Mammary epithelial cell (primary cell): ENCODE results near the gene SPATA45.

Source experiments
- CTCF ChIP-seq, 2 donors: IDR thresholded peaks in 1 of 2; conservative IDR thresholded peaks in 1 of 2; 2 replicates each; pipeline ENCODE4 v1.5.1; 2011 to 2012; ENCODE audit warnings: inconsistent platforms in 2 of 2, low read length in 2 of 2, mild to moderate bottlenecking in 2 of 2, control low read depth in 1 of 2, low read depth in 1 of 2; ENCODE audit not compliant: insufficient read depth in 1 of 2; ENCODE audit errors: extremely low read depth in 1 of 2
- EZH2 ChIP-seq: IDR thresholded peaks from 2 replicates; pipeline ENCODE4 v1.6.1; 2012; ENCODE audit warnings: low read length, inconsistent platforms, borderline replicate concordance

DNA sequence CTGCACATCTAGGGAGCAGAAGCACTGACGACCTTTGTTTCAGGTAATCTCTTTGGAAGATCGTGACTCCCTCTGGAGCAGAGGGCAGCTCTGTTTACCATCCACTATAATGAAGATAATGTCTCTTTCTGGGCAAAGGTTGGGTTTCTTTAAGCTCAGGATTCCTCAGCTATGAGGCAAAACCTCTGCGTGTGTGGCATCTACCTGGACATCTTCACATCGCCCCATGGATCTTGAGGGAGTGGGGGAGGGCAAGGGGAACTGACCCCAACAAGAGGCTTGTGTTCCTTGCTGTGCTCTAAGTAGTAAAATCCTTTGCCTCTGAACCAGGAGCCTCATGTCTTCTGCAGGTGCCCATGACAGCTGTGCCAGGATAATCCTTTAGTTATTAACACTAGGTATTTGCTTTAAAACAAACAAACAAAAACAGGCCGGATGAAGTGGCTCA, 19.6 kb downstream of the SPATA45 start:
- TF ChIP-seq CTCF (conservative IDR thresholded peaks at IDR 0.05 in 1 of 2, IDR thresholded peaks at IDR 0.05 in 1 of 2; ENCODE audit: extremely low read depth in 1 of 2, insufficient read depth in 1 of 2, low read depth in 1 of 2, low read length in 2 of 2) (no peak), EZH2 (no peak)
